Liver (tissue), 9 donors: ENCODE data around the gene KIR2DL1. TPM values are rescaled to one million over a fixed set of nuclear protein-coding genes. Genes with fewer than 3 reads are reported as not detected.
"Not testable (repeated sequence)": the region's sequence is repeated elsewhere in the genome, so short reads cannot be mapped to it uniquely, and the experiment has no call there.

ENCODE experiments used
- DNase-seq: peaks from one replicate; pipeline ENCODE4 v3.0.0-alpha.2; 2017; ENCODE audit warnings: low spot score
- H3K27ac ChIP-seq, 2 donors: one replicate each; pipeline ENCODE4 v1.7.0; 2013; ENCODE audit warnings: inconsistent platforms in 2 of 2, low read length in 2 of 2, control low read depth in 1 of 2, low read depth in 1 of 2, mild to moderate bottlenecking in 1 of 2
- H3K27me3 ChIP-seq, 4 donors: one replicate each; pipeline versions ENCODE4 v1.6.1 to v1.7.0; 2013; ENCODE audit warnings: low read length in 3 of 4, inconsistent platforms in 1 of 4, mild to moderate bottlenecking in 1 of 4, moderate library complexity in 1 of 4; ENCODE audit not compliant: control insufficient read depth in 4 of 4, insufficient read depth in 4 of 4
- H3K36me3 ChIP-seq, 4 donors: one replicate each; pipeline versions ENCODE4 v1.6.1 to v1.7.0; 2013; ENCODE audit warnings: low read length in 3 of 4, mild to moderate bottlenecking in 3 of 4, low read depth in 1 of 4, moderate library complexity in 1 of 4; ENCODE audit not compliant: control insufficient read depth in 4 of 4, insufficient read depth in 3 of 4
- H3K4me1 ChIP-seq, 4 donors: one replicate each; pipeline versions ENCODE4 v1.6.1 to v1.7.0; 2013; ENCODE audit warnings: low read length in 3 of 4, mild to moderate bottlenecking in 3 of 4, moderate library complexity in 1 of 4; ENCODE audit not compliant: control insufficient read depth in 4 of 4, insufficient read depth in 4 of 4
- H3K4me3 ChIP-seq, 3 donors: one replicate each; pipeline versions ENCODE4 v1.6.1 to v1.7.0; 2013; ENCODE audit warnings: low read length in 3 of 3, control low read depth in 1 of 3, low read depth in 1 of 3, mild to moderate bottlenecking in 1 of 3
- H3K9ac ChIP-seq, 2 donors: one replicate each; pipeline ENCODE4 v1.7.0; 2013; ENCODE audit warnings: low read length in 2 of 2, mild to moderate bottlenecking in 2 of 2, moderate library complexity in 2 of 2, control low read depth in 1 of 2, low read depth in 1 of 2
- H3K9me3 ChIP-seq, 4 donors: one replicate each; pipeline versions ENCODE4 v1.6.1 to v1.7.0; 2013; ENCODE audit warnings: low read length in 3 of 4; ENCODE audit not compliant: control insufficient read depth in 4 of 4
- ATF3 ChIP-seq: IDR thresholded peaks from 2 replicates; pipeline ENCODE4 v1.6.1; 2016; ENCODE audit warnings: antibody characterized with exemption
- EGR1 ChIP-seq, 2 donors: IDR thresholded peaks; 2 replicates each; pipeline ENCODE4 v1.6.1; 2016 to 2018; ENCODE audit warnings: antibody characterized with exemption in 2 of 2, low read depth in 2 of 2
- FOXA1 ChIP-seq: IDR thresholded peaks from 2 replicates; pipeline ENCODE4 v1.6.1; 2016; ENCODE audit warnings: antibody characterized with exemption
- FOXA2 ChIP-seq: IDR thresholded peaks from 2 replicates; pipeline ENCODE4 v1.6.1; 2016; ENCODE audit warnings: antibody characterized with exemption
- GABPA ChIP-seq, 2 donors: IDR thresholded peaks in 1 of 2; conservative IDR thresholded peaks in 1 of 2; 2 replicates each; pipeline ENCODE4 v1.6.1; 2016; ENCODE audit warnings: antibody characterized with exemption in 2 of 2, mild to moderate bottlenecking in 1 of 2, moderate library complexity in 1 of 2
- HNF4A ChIP-seq, 2 donors: conservative IDR thresholded peaks; 2 replicates each; pipeline ENCODE4 v1.6.1; 2016; ENCODE audit warnings: antibody characterized with exemption in 2 of 2, mild to moderate bottlenecking in 2 of 2
- HNF4G ChIP-seq: IDR thresholded peaks from 2 replicates; pipeline ENCODE4 v1.6.1; 2016; ENCODE audit warnings: antibody characterized with exemption
- JUND ChIP-seq, 2 donors: IDR thresholded peaks; 2 replicates each; pipeline ENCODE4 v1.6.1; 2016; ENCODE audit warnings: antibody characterized with exemption in 2 of 2
- NR2F2 ChIP-seq: IDR thresholded peaks from 2 replicates; pipeline ENCODE4 v1.6.1; 2016; ENCODE audit warnings: antibody characterized with exemption
- RAD21 ChIP-seq, 2 donors: IDR thresholded peaks; 2 replicates each; pipeline ENCODE4 v1.6.1; 2016; ENCODE audit warnings: antibody characterized with exemption in 2 of 2, mild to moderate bottlenecking in 2 of 2
- RXRA ChIP-seq, 2 donors: IDR thresholded peaks; 2 replicates each; pipeline ENCODE4 v1.6.1; 2017 to 2018; ENCODE audit warnings: antibody characterized with exemption in 2 of 2, mild to moderate bottlenecking in 1 of 2
- SP1 ChIP-seq: IDR thresholded peaks from 2 replicates; pipeline ENCODE4 v1.6.1; 2018; ENCODE audit warnings: antibody characterized with exemption, mild to moderate bottlenecking
- TAF1 ChIP-seq: conservative IDR thresholded peaks from 2 replicates; pipeline ENCODE4 v1.6.1; 2016; ENCODE audit warnings: antibody characterized with exemption, mild to moderate bottlenecking
- YY1 ChIP-seq: IDR thresholded peaks from 2 replicates; pipeline ENCODE4 v1.6.1; 2016; ENCODE audit warnings: antibody characterized with exemption, mild to moderate bottlenecking
- ZBTB33 ChIP-seq: IDR thresholded peaks from 2 replicates; pipeline ENCODE4 v1.6.1; 2016; ENCODE audit warnings: antibody characterized with exemption
- WGBS: extraction: QIAGEN DNeasy Blood & Tissue Kit; methylation state at CpG from one replicate; pipeline ENCODE4 v1.1.7; 2013; 5-methylcytosine and 5-hydroxymethylcytosine counted together
- polyA plus RNA-seq, 2 donors: library from polyadenylated mRNA; stranded (reverse) in 1 of 2; unstranded in 1 of 2; fragments of 200-250 nt in 1 of 2; fragments of >200 nt in 1 of 2; fragmentation: Nextera tagmentation in 1 of 2; extraction: Ambion mirVana in 1 of 2; gene quantifications; one replicate each; pipeline versions ENCODE4 v1.2.1 to v1.2.3, GENCODE V29; 2013 to 2015
- total RNA-seq, 2 donors: library from RNA; depleted of rRNA; stranded (reverse); fragments of >200 nt; gene quantifications; one replicate each; pipeline ENCODE4 v1.2.3, GENCODE V29; 2014
- TF ChIP-seq, protein P1 (sequence below): IDR thresholded peaks from 2 replicates; pipeline ENCODE4 v1.6.1; 2016; ENCODE audit warnings: antibody characterized with exemption, mild to moderate bottlenecking
- donor health status: healthy.
- donor health status: healthy.
- donor health status: healthy.
- donor health status: healthy.
- donor health status: healthy.

The KIR2DL1 gene
- total and polyA plus RNA-seq, 4 donors = 0.05 to 0.17 TPM; not detected in 2

DNA sequence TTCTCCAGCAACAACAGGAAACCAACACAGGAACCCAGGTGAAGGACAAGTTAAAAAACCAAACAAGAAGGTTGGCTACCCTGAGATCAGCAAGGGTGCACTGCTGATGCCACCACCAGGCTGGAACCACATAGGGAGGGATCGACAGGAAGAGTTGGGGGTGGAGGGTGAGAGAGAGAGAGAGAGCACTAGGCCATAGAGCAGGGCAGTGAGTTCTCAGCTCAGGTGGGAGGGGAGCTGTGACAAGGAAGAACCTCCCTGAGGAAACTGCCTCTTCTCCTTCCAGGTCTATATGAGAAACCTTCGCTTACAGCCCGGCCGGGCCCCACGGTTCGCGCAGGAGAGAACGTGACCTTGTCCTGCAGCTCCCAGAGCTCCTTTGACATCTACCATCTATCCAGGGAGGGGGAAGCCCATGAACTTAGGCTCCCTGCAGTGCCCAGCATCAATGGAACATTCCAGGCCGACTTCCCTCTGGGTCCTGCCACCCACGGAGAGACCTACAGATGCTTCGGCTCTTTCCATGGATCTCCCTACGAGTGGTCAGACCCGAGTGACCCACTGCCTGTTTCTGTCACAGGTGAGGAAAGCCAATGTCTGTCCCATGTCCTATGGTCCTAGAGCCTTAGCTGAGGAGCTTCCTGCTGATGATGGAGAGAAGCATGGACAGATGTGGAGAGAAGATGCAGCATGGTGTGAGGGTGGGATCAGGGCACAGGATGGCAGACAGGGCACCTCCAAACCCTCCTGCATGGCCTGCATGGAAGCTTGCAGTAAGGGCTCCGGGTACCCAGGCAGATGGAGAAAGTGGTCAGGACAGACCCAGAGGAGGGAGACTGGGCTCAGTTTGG lies 36.3 kb downstream of the KIR2DL1 start:
- WGBS = 73% methylated on average over 14 of the region's 14 CpGs
- Histone ChIP-seq H3K27ac (no peak overlapping the region), H3K4me1 (no peaks in the 10 kb centered on the region), H3K36me3 (no peaks in the 10 kb centered on the region), H3K27me3 (no peaks in the 10 kb centered on the region), H3K9me3 (no peaks in the 10 kb centered on the region), H3K4me3 (no peak overlapping the region), H3K9ac (no peak overlapping the region)
- DNase-seq = no peak
- TF ChIP-seq YY1 = no peak
- TF ChIP-seq TAF1 = no peak
- no peak for TF ChIP-seq NR2F2
- no peak for TF ChIP-seq JUND (IDR thresholded peaks at IDR 0.05)
- TF ChIP-seq, protein P1, sequence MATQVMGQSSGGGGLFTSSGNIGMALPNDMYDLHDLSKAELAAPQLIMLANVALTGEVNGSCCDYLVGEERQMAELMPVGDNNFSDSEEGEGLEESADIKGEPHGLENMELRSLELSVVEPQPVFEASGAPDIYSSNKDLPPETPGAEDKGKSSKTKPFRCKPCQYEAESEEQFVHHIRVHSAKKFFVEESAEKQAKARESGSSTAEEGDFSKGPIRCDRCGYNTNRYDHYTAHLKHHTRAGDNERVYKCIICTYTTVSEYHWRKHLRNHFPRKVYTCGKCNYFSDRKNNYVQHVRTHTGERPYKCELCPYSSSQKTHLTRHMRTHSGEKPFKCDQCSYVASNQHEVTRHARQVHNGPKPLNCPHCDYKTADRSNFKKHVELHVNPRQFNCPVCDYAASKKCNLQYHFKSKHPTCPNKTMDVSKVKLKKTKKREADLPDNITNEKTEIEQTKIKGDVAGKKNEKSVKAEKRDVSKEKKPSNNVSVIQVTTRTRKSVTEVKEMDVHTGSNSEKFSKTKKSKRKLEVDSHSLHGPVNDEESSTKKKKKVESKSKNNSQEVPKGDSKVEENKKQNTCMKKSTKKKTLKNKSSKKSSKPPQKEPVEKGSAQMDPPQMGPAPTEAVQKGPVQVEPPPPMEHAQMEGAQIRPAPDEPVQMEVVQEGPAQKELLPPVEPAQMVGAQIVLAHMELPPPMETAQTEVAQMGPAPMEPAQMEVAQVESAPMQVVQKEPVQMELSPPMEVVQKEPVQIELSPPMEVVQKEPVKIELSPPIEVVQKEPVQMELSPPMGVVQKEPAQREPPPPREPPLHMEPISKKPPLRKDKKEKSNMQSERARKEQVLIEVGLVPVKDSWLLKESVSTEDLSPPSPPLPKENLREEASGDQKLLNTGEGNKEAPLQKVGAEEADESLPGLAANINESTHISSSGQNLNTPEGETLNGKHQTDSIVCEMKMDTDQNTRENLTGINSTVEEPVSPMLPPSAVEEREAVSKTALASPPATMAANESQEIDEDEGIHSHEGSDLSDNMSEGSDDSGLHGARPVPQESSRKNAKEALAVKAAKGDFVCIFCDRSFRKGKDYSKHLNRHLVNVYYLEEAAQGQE = no peak
- no peak for TF ChIP-seq SP1
- no peak for TF ChIP-seq HNF4A (conservative IDR thresholded peaks at IDR 0.05)
- TF ChIP-seq FOXA2 = no peak
- no peak for TF ChIP-seq RXRA (IDR thresholded peaks at IDR 0.05)
- TF ChIP-seq ZBTB33 = no peak
- no peak for TF ChIP-seq EGR1 (IDR thresholded peaks at IDR 0.05; ENCODE audit: low read depth in 2 of 2)
- no peak for TF ChIP-seq RAD21 (IDR thresholded peaks at IDR 0.05)
- no peak for TF ChIP-seq FOXA1

- Histone ChIP-seq H3K36me3 (no peaks in the 10 kb centered on the region), H3K9me3 (peaks cover 0 to 2% (median 0%) of the 10 kb centered on the region in 4 donors), H3K27me3 (no peaks in the 10 kb centered on the region), H3K27ac (no peak overlapping the region), H3K4me1 (no peaks in the 10 kb centered on the region), H3K4me3 (no peak overlapping the region), H3K9ac (no peak overlapping the region)
- WGBS = 73% methylated on average over 2 of the region's 2 CpGs
- no peak for DNase-seq
- TF ChIP-seq FOXA1 (no peak), ATF3 (no peak), TAF1 (no peak), EGR1 (IDR thresholded peaks at IDR 0.05; ENCODE audit: low read depth in 2 of 2) (no peak), SP1 (no peak), YY1 (no peak), HNF4G (no peak), RXRA (IDR thresholded peaks at IDR 0.05) (no peak), JUND (IDR thresholded peaks at IDR 0.05) (no peak), RAD21 (IDR thresholded peaks at IDR 0.05) (no peak), HNF4A (conservative IDR thresholded peaks at IDR 0.05) (no peak), FOXA2 (no peak), GABPA (IDR thresholded peaks at IDR 0.05 in 1 of 2, conservative IDR thresholded peaks at IDR 0.05 in 1 of 2) (no peak)
- TF ChIP-seq, protein P1 = no peak
Measured at GRCh38 chr19:54806516-54806838, 36.9 kb downstream of the KIR2DL1 start.

DNA sequence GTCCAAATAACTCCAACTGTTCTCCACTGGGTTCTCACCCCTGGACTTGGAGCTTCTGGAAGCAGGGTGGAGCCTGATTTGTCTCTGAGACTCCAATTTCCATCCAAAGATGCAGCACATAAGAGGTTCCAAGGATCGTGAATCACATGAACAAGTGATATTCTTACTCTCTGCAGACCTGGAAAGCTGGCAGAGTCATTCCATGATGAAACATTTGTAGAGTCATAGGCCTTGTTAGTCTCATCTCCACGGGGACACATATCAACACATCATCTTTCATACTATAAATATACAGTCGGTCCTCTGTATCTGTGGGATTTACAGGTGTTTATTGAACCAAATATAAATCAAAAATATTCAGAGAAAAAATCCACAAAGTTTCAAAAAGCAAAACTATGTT lies 45.0 kb downstream of the KIR2DL1 start:
- not testable (repeated sequence) for H3K27me3 ChIP-seq, H3K9me3 ChIP-seq, H3K4me3 ChIP-seq, H3K9ac ChIP-seq, H3K36me3 ChIP-seq, H3K27ac ChIP-seq, DNase-seq, H3K4me1 ChIP-seq
- 61% methylated on average over 3 of the region's 3 CpGs for WGBS
